ENCODE data around the gene SPATA4. TPM values are rescaled to one million over a fixed set of nuclear protein-coding genes. Genes with fewer than 3 reads are reported as not detected.

The SPATA4 gene
- total RNA-seq, 1 experiment from 2014 or later, result not detected

- Mint-ChIP-seq H3K27me3 (ENCODE audit: low read depth) (no peaks in the 10 kb centered on the region), H3K9me3 (peaks cover 0 to 7% of the 10 kb centered on the region in 2 experiments; a peak in 3 of 5 replicates), H3K4me1 (peaks cover 9 to 11% of the 10 kb centered on the region in 2 experiments), H3K36me3 (ENCODE audit: insufficient read depth in 1 of 3, low read depth in 3 of 3) (peaks cover 0 to 5% (median 0%) of the 10 kb centered on the region in 3 experiments; a peak in 2 of 7 replicates), H3K27ac (no peak overlapping the region), H3K4me3 (no peak overlapping the region)
- H3K9ac ChIP-seq (ENCODE audit: extremely low read depth, insufficient read length, low read length), result no peak overlapping the region
- H3K18ac ChIP-seq (ENCODE audit: insufficient read length, low read depth, low read length), result no peak overlapping the region
- H4K8ac ChIP-seq (replicated peaks; ENCODE audit: insufficient read length, low read depth, low read length), result no peak overlapping the region
- H3T11ph ChIP-seq (ENCODE audit: low read length), result no peak overlapping the region
- no peak overlapping the region for H2BK5ac ChIP-seq (ENCODE audit: insufficient read length, low read length)
- H4K20me1 ChIP-seq (ENCODE audit: control insufficient read depth, insufficient read depth, insufficient read length), result no peaks in the 10 kb centered on the region
- no peaks in the 10 kb centered on the region for H3K79me2 ChIP-seq (ENCODE audit: insufficient read depth, low read length)
- H3K4ac ChIP-seq (ENCODE audit: low read depth, low read length), result no peak overlapping the region
- no peak overlapping the region for H2BK12ac ChIP-seq (ENCODE audit: insufficient read length, low read depth, low read length)
- no peak overlapping the region for H3K27ac ChIP-seq (ENCODE audit: insufficient read length, low read depth, low read length)
- H3K4me2 ChIP-seq (ENCODE audit: insufficient read depth, insufficient read length, low read length), result no peak overlapping the region
- no peaks in the 10 kb centered on the region for H3K9me3 ChIP-seq (ENCODE audit: control insufficient read depth, low read depth, low read length)
- no peak overlapping the region for H3K23ac ChIP-seq (ENCODE audit: insufficient read length, low read depth, low read length)
- no peaks in the 10 kb centered on the region for H3K4me1 ChIP-seq (ENCODE audit: insufficient read depth, low read length)
- no peak overlapping the region for H2BK120ac ChIP-seq (ENCODE audit: low read depth, low read length, poor library complexity, severe bottlenecking)
- WGBS (ENCODE audit: extremely low coverage, insufficient read length, low lambda C conversion rate), result 100% methylated on average over 2 of the region's 7 CpGs
- DNase-seq, result no peak
- H3K27me3 ChIP-seq (ENCODE audit: insufficient read depth, low read length), result no peaks in the 10 kb centered on the region
- no peak overlapping the region for H2AFZ ChIP-seq (ENCODE audit: low read length)
- H2BK15ac ChIP-seq (ENCODE audit: low read depth, low read length), result no peak overlapping the region
- H2BK20ac ChIP-seq (ENCODE audit: low read depth, low read length, poor library complexity, severe bottlenecking), result no peak overlapping the region
- no peak overlapping the region for H4K5ac ChIP-seq (ENCODE audit: insufficient read length, low read depth, low read length)
- no peaks in the 10 kb centered on the region for H3K79me1 ChIP-seq (ENCODE audit: insufficient read depth, low read depth, low read length, poor library complexity, severe bottlenecking)
- no peak overlapping the region for H4K91ac ChIP-seq (ENCODE audit: insufficient read length, low read depth, low read length)
- no peak overlapping the region for H3K56ac ChIP-seq (ENCODE audit: insufficient read length, low read depth, low read length)
- H2AK5ac ChIP-seq (ENCODE audit: insufficient read length, low read length), result no peak overlapping the region
- no peak overlapping the region for H3K14ac ChIP-seq (ENCODE audit: insufficient read depth, low read length)
- TF ChIP-seq CTCF (conservative IDR thresholded peaks at IDR 0.05), result no peak
- H3K23me2 ChIP-seq (ENCODE audit: insufficient read length, low read depth, low read length, poor library complexity, severe bottlenecking), result no peaks in the 10 kb centered on the region
These were observed 15.4 kb upstream of the SPATA4 start for GRCh38 chr4:176210579-176211296.

All from H9 (cell line).